SK-N-SH (cell line): ENCODE results near the gene CHST15.

Source experiments
- CHD2 ChIP-seq: fragments of 150-350 bp; IDR thresholded peaks from 2 replicates; pipeline ENCODE4 v1.6.1; 2018; ENCODE audit warnings: low read length; ENCODE audit not compliant: partially characterized antibody
- CTCF ChIP-seq: fragments of 200-600 bp; sonication (generic); IDR thresholded peaks from 2 replicates; pipeline ENCODE4 v1.6.1; 2017; ENCODE audit warnings: antibody characterized with exemption, mild to moderate bottlenecking, moderate library complexity
- EZH2phosphoT487 ChIP-seq: fragments of 200-600 bp; sonication (generic); IDR thresholded peaks from 2 replicates; pipeline ENCODE4 v1.6.1; 2017; ENCODE audit warnings: low read depth, mixed run types, mild to moderate bottlenecking, antibody characterized with exemption, moderate library complexity, borderline replicate concordance
- GATA2 ChIP-seq: sonication (generic); formaldehyde crosslinking; IDR thresholded peaks from 2 replicates; pipeline ENCODE4 v1.5.0; 2020; ENCODE audit warnings: mild to moderate bottlenecking, missing genetic modification reagents
- NFIC ChIP-seq: IDR thresholded peaks from 2 replicates; pipeline ENCODE4 v1.4.0; 2012; ENCODE audit warnings: borderline replicate concordance
- NRF1 ChIP-seq: IDR thresholded peaks from 2 replicates; pipeline ENCODE4 v1.6.1; 2012; ENCODE audit warnings: low read depth, mild to moderate bottlenecking, low read length
- PBX3 ChIP-seq: IDR thresholded peaks from 2 replicates; pipeline ENCODE4; 2012
- POLR2AphosphoS5 ChIP-seq: IDR thresholded peaks from 2 replicates; pipeline ENCODE4 v1.6.1; 2012; ENCODE audit warnings: low read depth, low read length
- REST ChIP-seq: IDR thresholded peaks from 2 replicates; pipeline ENCODE4 v1.6.1; 2012; ENCODE audit warnings: mild to moderate bottlenecking, low read depth, low read length, moderate library complexity
- RFX5 ChIP-seq: IDR thresholded peaks from 2 replicates; pipeline ENCODE4 v1.6.1; 2012; ENCODE audit warnings: mild to moderate bottlenecking, improper control_type of control experiment, low read length
- TAF1 ChIP-seq: IDR thresholded peaks from 2 replicates; pipeline ENCODE4 v1.6.1; 2012; ENCODE audit warnings: low read depth, mild to moderate bottlenecking, low read length, moderate library complexity, borderline replicate concordance

- TF ChIP-seq CTCF (no peak), CHD2 (no peak), EZH2phosphoT487 (no peak), REST (no peak), POLR2AphosphoS5 (no peak), PBX3 (no peak), NRF1 (no peak), RFX5 (no peak), GATA2 (CRISPR knock-in tag) (no peak), TAF1 (no peak), NFIC (no peak)
Observed at GRCh38 chr10:124009231-124010015, 84.0 kb downstream of the CHST15 start.
